ENCODE results near the gene TBC1D16.

Gene TBC1D16

GRCh38 chr17:79890706-79891105 lies 145.0 kb downstream of the TBC1D16 start:
- no peaks in the 10 kb centered on the region for H3K36me3 ChIP-seq (ENCODE audit: insufficient read depth, low read length)
- TF ChIP-seq CTCF (IDR thresholded peaks at IDR 0.05; ENCODE audit: borderline replicate concordance, extremely low read depth, low read length, poor library complexity, severe bottlenecking) = no peak
- TF ChIP-seq EZH2 (IDR thresholded peaks at IDR 0.05; ENCODE audit: borderline replicate concordance, low read depth, low read length, severe bottlenecking) = no peak
- ATAC-seq (ENCODE audit: insufficient read depth, low read depth) (no peak), DNase-seq (no peak)
- no peak overlapping the region for H3K27ac ChIP-seq (ENCODE audit: low read length)
- no peaks in the 10 kb centered on the region for H3K79me2 ChIP-seq (ENCODE audit: insufficient read depth, low read length)
- no peaks in the 10 kb centered on the region for H4K20me1 ChIP-seq (ENCODE audit: insufficient read depth, low read length)
- H3K27me3 ChIP-seq (ENCODE audit: insufficient read depth, low read length, poor library complexity) = no peaks in the 10 kb centered on the region
- no peak overlapping the region for H3K4me2 ChIP-seq (ENCODE audit: insufficient read depth, low read length)
- no peaks in the 10 kb centered on the region for H3K4me1 ChIP-seq (ENCODE audit: insufficient read depth, low read length)
- H2AFZ ChIP-seq (ENCODE audit: low read depth, low read length) = no peak overlapping the region
- no peak overlapping the region for H3K9ac ChIP-seq (ENCODE audit: low read depth, low read length)
- no peak overlapping the region for H3K4me3 ChIP-seq (ENCODE audit: low read depth in 1 of 2, low read length in 2 of 2)
- no peaks in the 10 kb centered on the region for H3K9me3 ChIP-seq (ENCODE audit: insufficient read depth, low read length, severe bottlenecking)

- Histone ChIP-seq H3K79me2 (ENCODE audit: insufficient read depth, low read length) (no peaks in the 10 kb centered on the region), H4K20me1 (ENCODE audit: insufficient read depth, low read length) (no peaks in the 10 kb centered on the region), H3K27ac (ENCODE audit: low read length) (no peak overlapping the region), H3K4me1 (ENCODE audit: insufficient read depth, low read length) (no peaks in the 10 kb centered on the region), H3K4me2 (ENCODE audit: insufficient read depth, low read length) (no peak overlapping the region), H3K36me3 (ENCODE audit: insufficient read depth, low read length) (no peaks in the 10 kb centered on the region), H3K27me3 (ENCODE audit: insufficient read depth, low read length, poor library complexity) (no peaks in the 10 kb centered on the region), H2AFZ (ENCODE audit: low read depth, low read length) (no peak overlapping the region), H3K9me3 (ENCODE audit: insufficient read depth, low read length, severe bottlenecking) (no peaks in the 10 kb centered on the region), H3K4me3 (ENCODE audit: low read depth in 1 of 2, low read length in 2 of 2) (no peak overlapping the region), H3K9ac (ENCODE audit: low read depth, low read length) (no peak overlapping the region)
- TF ChIP-seq EZH2 (IDR thresholded peaks at IDR 0.05; ENCODE audit: borderline replicate concordance, low read depth, low read length, severe bottlenecking) (no peak), CTCF (IDR thresholded peaks at IDR 0.05; ENCODE audit: borderline replicate concordance, extremely low read depth, low read length, poor library complexity, severe bottlenecking) (no peak)
- ATAC-seq (ENCODE audit: insufficient read depth, low read depth) (no peak), DNase-seq (no peak)
Observed at GRCh38 chr17:79888811-79889634, 146.6 kb downstream of the TBC1D16 start.

- H3K27ac ChIP-seq (ENCODE audit: low read length) = no peak overlapping the region
- no peaks in the 10 kb centered on the region for H3K9me3 ChIP-seq (ENCODE audit: insufficient read depth, low read length, severe bottlenecking)
- H3K79me2 ChIP-seq (ENCODE audit: insufficient read depth, low read length) = no peaks in the 10 kb centered on the region
- no peaks in the 10 kb centered on the region for H3K27me3 ChIP-seq (ENCODE audit: insufficient read depth, low read length, poor library complexity)
- no peaks in the 10 kb centered on the region for H4K20me1 ChIP-seq (ENCODE audit: insufficient read depth, low read length)
- H3K4me2 ChIP-seq (ENCODE audit: insufficient read depth, low read length) = no peak overlapping the region
- H2AFZ ChIP-seq (ENCODE audit: low read depth, low read length) = no peak overlapping the region
- no peak overlapping the region for H3K4me3 ChIP-seq (ENCODE audit: low read depth in 1 of 2, low read length in 2 of 2)
- ATAC-seq (ENCODE audit: insufficient read depth, low read depth) = no peak
- H3K9ac ChIP-seq (ENCODE audit: low read depth, low read length) = no peak overlapping the region
- TF ChIP-seq EZH2 (IDR thresholded peaks at IDR 0.05; ENCODE audit: borderline replicate concordance, low read depth, low read length, severe bottlenecking) (no peak), CTCF (IDR thresholded peaks at IDR 0.05; ENCODE audit: borderline replicate concordance, extremely low read depth, low read length, poor library complexity, severe bottlenecking) (no peak)
- no peaks in the 10 kb centered on the region for H3K4me1 ChIP-seq (ENCODE audit: insufficient read depth, low read length)
- no peak for DNase-seq
- no peaks in the 10 kb centered on the region for H3K36me3 ChIP-seq (ENCODE audit: insufficient read depth, low read length)
Observed at GRCh38 chr17:79888009-79888540, 147.6 kb downstream of the TBC1D16 start.
